Stomach (tissue), 4 donors: ENCODE measurements around the gene GNPAT.

Experiments used
- POLR2A ChIP-seq, 4 donors: fragments of 450-650 bp; IDR thresholded peaks; one replicate each; pipeline ENCODE4 v1.6.1; 2016; ENCODE audit warnings: antibody characterized with exemption in 4 of 4, control low read depth in 2 of 4, mild to moderate bottlenecking in 1 of 4, moderate library complexity in 1 of 4
- POLR2AphosphoS5 ChIP-seq, 3 donors: sonication (generic); formaldehyde crosslinking; IDR thresholded peaks; one replicate each; pipeline ENCODE4 v1.6.1; 2016; ENCODE audit warnings: antibody characterized with exemption in 3 of 3
- TF ChIP-seq, protein P1 (sequence below), 7 experiments: fragments of 450-650 bp in 4 of 7; fragments of 200-600 bp in 3 of 7; sonication (generic) in 3 of 7; IDR thresholded peaks; one replicate each; pipeline ENCODE4 v1.5.1; 2016 to 2019; ENCODE audit warnings: antibody characterized with exemption in 7 of 7, control low read depth in 2 of 7, mild to moderate bottlenecking in 1 of 7

- TF ChIP-seq, protein P1, sequence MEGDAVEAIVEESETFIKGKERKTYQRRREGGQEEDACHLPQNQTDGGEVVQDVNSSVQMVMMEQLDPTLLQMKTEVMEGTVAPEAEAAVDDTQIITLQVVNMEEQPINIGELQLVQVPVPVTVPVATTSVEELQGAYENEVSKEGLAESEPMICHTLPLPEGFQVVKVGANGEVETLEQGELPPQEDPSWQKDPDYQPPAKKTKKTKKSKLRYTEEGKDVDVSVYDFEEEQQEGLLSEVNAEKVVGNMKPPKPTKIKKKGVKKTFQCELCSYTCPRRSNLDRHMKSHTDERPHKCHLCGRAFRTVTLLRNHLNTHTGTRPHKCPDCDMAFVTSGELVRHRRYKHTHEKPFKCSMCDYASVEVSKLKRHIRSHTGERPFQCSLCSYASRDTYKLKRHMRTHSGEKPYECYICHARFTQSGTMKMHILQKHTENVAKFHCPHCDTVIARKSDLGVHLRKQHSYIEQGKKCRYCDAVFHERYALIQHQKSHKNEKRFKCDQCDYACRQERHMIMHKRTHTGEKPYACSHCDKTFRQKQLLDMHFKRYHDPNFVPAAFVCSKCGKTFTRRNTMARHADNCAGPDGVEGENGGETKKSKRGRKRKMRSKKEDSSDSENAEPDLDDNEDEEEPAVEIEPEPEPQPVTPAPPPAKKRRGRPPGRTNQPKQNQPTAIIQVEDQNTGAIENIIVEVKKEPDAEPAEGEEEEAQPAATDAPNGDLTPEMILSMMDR (IDR thresholded peaks at IDR 0.05), result no peak
- TF ChIP-seq POLR2A (IDR thresholded peaks at IDR 0.05) (no peak), POLR2AphosphoS5 (IDR thresholded peaks at IDR 0.05) (no peak)
Measured at GRCh38 chr1:231213831-231214573, 27.0 kb upstream of the GNPAT start.
